Left forelimb (tissue), 1 donor: ENCODE measurements around the gene KCNN3.

Experiments used
- DNase-seq: peaks from one replicate; pipeline ENCODE4 v3.0.0-alpha.2; 2018; ENCODE audit warnings: low spot score

KCNN3 gene

DNA sequence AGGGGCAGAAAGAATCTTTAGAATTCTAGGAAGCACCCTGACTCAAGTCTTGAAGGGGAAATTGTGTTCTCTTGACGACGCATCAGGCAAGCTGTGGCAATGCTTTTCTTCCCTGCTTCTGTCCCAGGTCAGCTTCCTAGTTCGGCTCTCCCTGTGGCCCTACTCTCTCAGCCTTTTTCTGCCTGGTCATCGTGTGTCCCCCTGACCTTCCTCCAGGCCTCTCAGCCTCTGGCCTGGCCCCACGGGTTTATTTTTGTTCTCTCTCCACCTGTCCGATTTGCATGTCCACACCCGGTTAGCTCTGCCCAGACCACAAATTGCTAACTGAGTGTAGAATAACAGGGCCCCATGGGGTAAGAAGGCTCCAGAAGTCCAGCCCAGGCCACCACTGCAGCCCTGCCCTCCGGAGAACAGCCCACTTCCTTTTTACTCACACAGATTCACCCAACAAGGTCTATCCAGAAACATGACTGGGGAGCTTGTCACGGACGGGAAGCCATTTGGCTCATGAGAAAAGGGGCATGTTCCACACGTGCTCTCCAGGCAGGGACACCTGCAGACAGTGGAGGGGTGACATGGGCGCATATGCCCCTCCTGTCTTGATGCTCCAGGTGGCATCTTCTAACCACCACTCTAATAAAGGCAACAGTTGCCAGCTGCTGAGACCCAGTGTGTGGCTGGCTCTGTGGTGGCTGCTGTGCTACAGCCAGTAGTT, 9.8 kb downstream of the KCNN3 start:
- DNase-seq, result no peak

GRCh38 chr1:154859786-154860155, 10.3 kb downstream of the KCNN3 start:
- DNase-seq, result no peak

GRCh38 chr1:154859151-154859785, 10.8 kb downstream of the KCNN3 start:
- no peak for DNase-seq

DNA sequence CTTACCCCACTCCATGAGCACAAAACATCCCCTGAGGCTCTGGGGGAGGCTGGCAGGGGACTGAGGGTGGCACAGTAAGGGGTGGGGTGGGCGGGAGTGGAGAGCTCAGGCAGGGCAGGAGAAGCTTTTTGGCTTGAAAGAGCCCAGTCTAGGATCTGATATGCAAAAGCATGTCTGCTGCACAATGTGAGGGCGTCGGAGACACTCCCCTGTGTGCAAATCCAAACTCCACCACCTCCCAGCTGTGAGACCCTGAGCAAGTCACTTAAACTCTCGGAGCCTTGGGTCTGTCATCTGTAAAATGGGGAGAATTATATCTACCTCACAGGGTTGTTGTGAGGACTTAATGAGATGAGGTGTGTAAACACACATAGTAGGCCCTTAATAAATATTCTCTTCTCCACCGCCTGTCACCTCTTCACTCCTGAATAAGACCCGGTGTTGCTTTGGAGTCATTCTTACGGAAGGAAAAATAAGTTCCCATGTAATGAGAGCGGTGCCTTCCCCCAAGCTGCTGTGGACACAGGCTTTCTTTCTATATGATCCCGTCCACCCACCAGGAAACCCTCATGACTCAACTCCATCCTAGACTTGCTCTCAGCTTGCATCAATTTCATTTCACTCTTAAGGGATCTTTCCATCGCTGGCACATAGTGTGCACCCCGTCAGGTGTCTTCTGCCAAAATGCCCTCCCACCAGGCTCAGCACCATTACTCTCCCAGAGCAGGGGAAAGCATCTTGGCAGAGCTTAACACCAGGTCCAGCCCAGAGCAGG, 12.5 kb downstream of the KCNN3 start:
- no peak for DNase-seq

DNA sequence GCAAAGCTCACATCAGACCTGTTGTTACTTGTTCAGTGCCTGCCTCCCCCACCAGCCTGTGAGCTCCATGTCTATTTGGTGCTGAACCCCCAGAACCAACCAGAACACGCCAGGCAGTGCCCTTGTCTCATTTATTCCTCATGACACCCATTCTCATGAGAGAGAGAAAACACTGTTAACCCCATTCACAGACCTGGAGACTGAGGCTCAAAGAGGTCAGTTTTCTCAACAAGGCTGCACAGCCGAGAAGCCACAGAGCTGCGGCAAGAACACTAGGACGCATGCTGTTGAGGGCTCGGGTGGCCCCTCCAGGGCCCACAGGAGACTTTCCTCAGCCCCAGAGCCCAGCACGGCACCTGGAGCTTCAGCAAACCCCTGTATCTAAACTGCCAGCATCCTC, 13.1 kb downstream of the KCNN3 start:
- no peak for DNase-seq

- no peak for DNase-seq
Measured at GRCh38 chr1:154856544-154856943, 13.5 kb downstream of the KCNN3 start.

DNA sequence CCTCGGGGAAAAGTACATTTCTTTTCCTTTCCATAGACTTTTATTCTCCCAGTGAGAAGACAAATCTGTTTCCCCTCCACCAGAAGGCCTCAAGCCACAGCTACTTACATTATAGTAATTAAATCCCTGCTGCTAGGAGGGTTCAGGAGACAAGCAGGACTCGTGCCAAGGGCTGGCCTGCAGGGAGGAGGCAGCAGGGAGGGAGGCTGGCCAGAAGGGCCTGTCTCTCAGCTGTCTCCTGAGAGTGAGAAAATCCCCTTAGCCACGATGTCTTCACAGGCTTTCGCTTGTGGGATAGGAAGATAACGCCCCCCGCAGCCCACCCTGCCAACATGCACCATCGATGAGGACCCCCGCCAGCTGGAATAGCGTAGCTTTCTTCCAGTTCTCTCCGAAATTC, 14.0 kb downstream of the KCNN3 start:
- no peak for DNase-seq

GRCh38 chr1:154855186-154855851, 14.8 kb downstream of the KCNN3 start:
- no peak for DNase-seq

DNA sequence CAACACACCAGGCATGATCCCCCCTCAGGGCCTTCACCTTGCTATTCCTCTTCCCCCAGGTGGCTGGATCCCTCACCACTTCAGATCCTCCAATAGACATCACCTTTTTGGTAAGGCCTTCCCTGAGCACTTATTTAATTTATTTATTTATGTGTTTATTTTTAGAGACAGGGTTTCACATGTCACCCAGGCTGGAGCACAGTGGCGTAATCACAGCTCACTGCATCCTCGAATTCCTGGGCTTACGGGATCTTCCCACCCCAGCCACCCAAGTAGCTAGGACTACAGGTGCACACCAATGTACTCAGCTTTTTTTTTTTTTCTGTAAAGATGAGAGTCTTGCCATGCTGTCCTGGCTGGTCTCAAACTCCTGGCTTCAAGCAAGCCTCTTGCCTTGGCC, 17.2 kb downstream of the KCNN3 start:
- DNase-seq, result no peak

DNA sequence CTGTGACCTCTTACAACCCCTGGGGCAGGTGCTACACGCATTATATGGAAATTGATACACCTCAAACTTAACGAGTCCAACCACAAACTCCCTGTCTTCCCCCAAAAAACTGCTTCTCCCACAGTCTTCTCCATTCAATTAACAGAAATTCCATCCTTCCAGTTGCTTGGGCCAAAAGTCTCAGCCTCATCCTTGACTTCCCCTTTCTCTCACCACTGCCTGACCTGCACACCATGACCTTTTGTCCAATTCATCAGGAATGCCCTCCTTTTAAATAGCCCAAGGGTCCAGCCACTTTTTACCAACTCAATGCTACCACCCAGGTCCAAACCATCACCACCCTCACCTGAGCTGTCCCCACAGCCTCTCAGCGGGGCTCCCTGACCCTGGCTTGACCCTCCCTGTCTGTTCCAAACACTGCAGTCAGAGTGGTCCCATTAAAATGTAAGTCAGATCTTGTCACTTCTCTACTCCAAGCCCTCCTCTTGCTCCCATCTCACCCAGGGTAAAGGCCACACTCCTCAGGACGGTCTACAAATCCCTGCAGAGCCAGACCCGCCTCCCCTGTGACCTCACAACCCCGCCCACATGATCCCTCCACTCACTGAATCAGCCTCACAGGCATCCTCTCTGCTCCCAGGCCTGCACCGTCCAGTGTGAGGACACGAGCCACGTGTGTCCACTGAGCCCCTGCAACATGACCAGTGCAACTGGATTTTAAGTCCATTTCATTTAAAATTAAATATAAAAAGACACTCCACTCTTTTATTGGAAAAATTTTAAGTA, 18.5 kb downstream of the KCNN3 start:
- no peak for DNase-seq

- DNase-seq, result no peak
Measured at GRCh38 chr1:154849645-154850131, 20.4 kb downstream of the KCNN3 start.

DNA sequence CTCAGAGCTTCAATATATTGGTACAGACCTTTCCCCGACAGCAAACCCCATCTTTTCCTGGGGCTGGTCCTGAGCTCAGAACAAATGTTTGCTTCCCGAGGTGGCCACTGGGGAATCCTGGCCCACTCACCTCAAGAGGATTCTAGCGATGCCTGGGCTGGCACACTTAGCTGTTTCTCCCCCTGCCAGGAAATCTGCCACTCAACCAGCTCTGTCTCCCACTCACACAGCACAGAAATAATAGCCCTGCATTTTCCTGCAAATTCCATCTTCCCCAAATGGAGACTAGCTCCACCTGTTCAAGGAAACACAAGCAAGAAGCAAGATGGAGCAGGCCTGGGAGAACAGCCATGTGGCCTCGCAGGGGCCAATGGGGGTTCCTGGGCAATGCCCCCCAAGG, 21.1 kb downstream of the KCNN3 start:
- no peak for DNase-seq

DNA sequence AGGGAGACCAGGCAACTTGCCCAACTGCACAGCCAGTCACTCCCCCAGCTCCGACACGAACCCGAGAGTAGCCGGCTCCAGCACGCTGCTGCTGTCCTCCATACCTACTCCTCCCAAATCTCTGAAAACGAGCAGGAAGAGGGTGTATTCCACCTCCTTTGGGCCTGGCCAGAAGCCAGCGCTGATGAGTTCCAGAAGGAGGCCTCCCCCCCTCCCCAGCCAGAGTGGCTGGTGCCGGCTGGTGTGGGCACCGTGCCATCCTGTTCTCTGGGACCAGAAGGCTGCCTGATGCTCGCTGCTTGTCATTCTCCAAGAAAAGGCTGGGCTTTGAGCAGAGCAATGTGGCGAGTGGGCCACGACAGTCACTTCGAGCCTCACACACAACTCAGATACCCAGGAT, 22.2 kb downstream of the KCNN3 start:
- no peak for DNase-seq

DNA sequence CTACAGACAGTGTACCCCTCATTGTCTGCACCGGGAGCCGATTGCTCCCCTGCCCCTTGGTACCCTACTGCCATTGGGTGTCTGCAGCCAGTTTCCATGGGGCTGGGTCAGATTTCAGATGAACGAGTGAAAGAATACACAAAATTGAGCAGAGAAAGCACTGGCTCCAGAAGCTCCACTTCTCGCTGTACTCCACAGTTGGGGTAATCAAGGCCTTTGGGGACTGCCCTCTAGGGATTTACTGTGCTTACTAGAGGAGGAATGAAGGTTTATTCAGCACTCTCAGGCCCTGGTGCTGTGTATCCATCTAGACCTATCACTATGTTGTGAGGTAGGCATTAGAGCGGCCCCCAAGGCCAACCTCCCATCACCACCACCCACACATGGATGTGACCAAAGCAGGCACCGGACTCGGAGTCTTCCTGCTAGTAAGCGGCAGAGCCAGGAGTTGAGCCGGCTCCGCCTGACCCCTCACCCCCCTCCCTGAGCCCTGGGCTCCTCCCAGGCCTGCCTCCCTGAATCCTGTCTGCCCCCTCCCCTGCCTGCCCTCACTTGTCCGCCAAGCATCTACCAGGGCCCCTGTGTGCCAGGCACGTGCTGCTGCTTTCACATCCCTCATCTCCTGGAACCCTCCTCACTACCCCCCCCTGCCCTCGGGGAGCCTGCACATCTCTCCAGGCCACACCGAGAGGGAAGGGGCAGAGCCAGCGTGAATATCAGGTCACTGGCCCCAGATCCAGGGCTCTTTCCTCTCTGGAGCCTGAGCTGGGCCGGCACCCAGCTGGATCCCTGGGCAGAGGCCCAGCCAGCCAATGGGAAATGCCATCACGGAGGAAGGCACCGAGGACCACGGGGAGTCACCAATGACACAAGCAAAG, 23.3 kb downstream of the KCNN3 start:
- DNase-seq, result no peak

DNA sequence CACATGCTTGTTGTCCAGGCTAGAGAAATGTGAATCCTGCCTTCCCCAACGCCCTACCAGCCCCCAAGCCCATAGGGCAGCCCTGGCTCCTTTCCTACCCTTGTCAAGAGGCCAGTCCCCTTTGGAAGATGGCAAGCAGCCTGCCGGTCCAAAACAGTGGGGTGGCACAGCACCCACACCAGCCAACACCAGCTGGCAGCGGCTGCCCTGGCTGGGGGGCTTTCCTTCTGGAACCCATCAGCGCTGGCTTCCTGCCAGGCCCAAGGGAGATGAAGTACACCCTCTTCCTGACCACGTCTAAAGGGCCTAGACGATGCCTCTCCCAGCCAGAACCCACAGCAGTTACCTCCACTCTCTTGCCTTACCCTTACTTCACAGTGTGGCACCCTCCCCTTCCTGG, 24.2 kb downstream of the KCNN3 start:
- no peak for DNase-seq

- no peak for DNase-seq
Measured at GRCh38 chr1:154845174-154845573, 24.9 kb downstream of the KCNN3 start.

DNA sequence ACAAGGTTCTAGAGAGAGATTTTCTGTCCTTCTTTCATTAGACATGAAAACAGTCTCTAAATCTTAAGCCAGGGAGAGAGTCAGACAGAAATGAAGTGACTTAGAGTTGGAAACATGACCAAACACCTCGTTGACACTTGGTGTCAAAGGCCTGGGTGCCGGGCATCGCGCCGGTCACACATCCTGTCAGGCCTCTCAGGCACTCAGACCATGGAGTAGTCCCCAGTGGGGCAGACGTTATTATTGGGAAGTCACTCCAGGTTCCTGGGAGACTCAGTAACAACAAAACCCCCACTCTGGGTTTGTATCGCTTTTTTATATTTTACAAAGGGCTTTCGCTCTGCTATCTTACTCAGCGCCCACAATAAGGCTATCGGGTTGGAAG, 25.8 kb downstream of the KCNN3 start:
- DNase-seq, result no peak

DNA sequence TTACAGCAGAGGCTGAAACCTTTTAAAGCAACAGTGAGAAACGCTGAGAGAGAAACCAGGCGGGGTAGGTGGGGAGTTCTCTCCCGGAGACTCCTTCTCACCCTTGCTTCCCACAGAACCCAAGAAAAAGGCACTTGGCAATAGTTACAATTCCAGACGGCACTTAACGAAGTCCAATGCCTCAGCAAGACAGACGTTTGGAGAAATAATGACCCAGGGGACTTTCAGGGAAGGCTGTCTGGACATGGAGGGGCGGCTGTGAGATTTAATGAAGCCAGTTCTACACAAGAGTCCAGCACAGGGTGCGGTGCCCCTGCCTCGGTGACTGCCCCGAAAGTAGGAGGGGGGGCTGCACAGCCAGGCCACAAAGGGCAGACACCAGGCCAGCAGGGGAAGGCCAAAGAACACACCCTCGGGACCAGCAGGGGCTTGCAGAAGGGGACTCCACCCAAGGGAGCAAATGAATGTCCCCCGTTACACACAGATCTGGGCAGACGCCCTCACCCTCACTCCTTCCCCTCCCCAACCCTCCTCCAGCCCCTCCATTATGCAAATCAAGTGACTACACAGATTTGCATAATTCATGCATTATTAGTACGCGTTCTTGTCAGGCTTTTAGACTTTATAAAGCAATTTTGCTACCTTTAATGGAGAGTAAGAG, 26.3 kb downstream of the KCNN3 start:
- DNase-seq, result no peak

GRCh38 chr1:154842635-154843034, 27.4 kb downstream of the KCNN3 start:
- DNase-seq, result no peak

DNA sequence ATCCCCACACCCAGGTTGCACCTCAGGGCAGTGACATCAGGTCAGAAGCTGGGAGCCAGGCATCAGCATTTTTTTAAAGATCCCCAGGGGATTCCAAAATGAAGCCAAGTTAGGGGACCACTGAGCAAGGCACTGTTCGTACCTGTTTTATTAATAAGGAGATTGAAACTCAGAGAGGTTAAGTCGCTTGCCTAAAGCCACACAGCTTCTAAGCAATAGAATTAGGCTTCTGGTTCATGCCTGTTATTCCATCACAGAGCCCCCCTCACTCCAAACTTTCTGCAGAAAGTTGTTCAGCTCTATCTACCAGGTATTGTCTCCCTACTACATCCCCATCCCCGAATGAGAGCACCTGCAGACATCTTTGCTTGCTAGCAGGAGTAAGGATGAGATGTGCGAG, 28.7 kb downstream of the KCNN3 start:
- DNase-seq, result no peak
